ENCODE data around the gene ZMYND11. TPM values are rescaled to one million over a fixed set of nuclear protein-coding genes. Genes with fewer than 3 reads are reported as not detected.
"Not testable (repeated sequence)": the region's sequence is repeated elsewhere in the genome, so short reads cannot be mapped to it uniquely, and the experiment has no call there.

ZMYND11 gene
- total and polyA plus RNA-seq, 11 donors = 22.7 to 96.6 (median 73.3) TPM

DNA sequence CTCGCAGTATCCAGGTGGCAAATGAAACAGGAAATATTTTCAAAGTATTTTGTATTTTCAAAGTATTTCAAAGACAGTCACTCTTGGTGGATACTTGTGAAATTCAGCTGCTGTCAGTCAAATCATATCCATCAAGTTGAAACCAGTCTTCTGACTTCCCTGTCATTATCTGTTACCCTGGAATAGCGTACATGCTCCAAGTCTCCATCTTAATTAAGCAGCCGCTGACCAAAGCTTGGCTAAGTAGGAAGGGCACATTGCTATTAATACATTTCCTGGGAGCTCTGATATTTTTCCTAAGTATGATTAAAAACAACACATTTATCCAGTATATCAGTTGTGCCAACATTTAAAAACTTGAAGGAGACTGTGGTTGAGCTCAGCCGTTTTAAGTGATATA, 112.2 kb downstream of the ZMYND11 start:
- H3K4me3 ChIP-seq = no peak overlapping the region
- no peaks in the 10 kb centered on the region for H3K4me1 ChIP-seq
- peak overlapping the region in 1 of 12 donors; percentile 26 for H3K27ac ChIP-seq
- no peak for TF ChIP-seq POLR2A (IDR thresholded peaks at IDR 0.05)
- TF ChIP-seq, protein P1, sequence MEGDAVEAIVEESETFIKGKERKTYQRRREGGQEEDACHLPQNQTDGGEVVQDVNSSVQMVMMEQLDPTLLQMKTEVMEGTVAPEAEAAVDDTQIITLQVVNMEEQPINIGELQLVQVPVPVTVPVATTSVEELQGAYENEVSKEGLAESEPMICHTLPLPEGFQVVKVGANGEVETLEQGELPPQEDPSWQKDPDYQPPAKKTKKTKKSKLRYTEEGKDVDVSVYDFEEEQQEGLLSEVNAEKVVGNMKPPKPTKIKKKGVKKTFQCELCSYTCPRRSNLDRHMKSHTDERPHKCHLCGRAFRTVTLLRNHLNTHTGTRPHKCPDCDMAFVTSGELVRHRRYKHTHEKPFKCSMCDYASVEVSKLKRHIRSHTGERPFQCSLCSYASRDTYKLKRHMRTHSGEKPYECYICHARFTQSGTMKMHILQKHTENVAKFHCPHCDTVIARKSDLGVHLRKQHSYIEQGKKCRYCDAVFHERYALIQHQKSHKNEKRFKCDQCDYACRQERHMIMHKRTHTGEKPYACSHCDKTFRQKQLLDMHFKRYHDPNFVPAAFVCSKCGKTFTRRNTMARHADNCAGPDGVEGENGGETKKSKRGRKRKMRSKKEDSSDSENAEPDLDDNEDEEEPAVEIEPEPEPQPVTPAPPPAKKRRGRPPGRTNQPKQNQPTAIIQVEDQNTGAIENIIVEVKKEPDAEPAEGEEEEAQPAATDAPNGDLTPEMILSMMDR (IDR thresholded peaks at IDR 0.05) = no peak
- no peaks in the 10 kb centered on the region for H3K9me3 ChIP-seq
- H3K27me3 ChIP-seq = no peaks in the 10 kb centered on the region
- ATAC-seq = peak in 3 of 4 donors; percentile 41 to 56 (median 51)
- no peak for DNase-seq
- intact Hi-C loops (cut with DNase I) = no loop called here
- H3K36me3 ChIP-seq = peaks cover 0 to 100% (median 89%) of the 10 kb centered on the region in 9 donors
- WGBS, 4 donors = 73 to 83% (median 79%) methylated on average over 4 of the region's 4 CpGs

DNA sequence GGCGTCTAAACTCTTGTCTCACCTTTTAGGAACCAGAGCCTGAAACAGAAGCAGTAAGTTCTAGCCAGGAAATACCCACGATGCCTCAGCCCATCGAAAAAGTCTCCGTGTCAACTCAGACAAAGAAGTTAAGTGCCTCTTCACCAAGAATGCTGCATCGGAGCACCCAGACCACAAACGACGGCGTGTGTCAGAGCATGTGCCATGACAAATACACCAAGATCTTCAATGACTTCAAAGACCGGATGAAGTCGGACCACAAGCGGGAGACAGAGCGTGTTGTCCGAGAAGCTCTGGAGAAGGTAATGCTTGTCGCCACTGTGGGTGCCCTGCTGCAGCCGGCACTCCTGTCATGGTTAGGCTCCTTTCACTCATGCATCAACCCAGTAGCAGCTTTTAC, 113.1 kb downstream of the ZMYND11 start:
- peaks cover 0 to 100% (median 90%) of the 10 kb centered on the region in 9 donors for H3K36me3 ChIP-seq
- no peaks in the 10 kb centered on the region for H3K4me1 ChIP-seq
- WGBS, 4 donors = 87 to 94% (median 90%) methylated on average over 15 of the region's 15 CpGs
- no peak for ATAC-seq
- no peak overlapping the region for H3K4me3 ChIP-seq
- TF ChIP-seq, protein P1 (IDR thresholded peaks at IDR 0.05) = no peak
- no peak for TF ChIP-seq POLR2A (IDR thresholded peaks at IDR 0.05)
- DNase-seq = no peak
- H3K27ac ChIP-seq = no peak overlapping the region
- H3K27me3 ChIP-seq = no peaks in the 10 kb centered on the region
- H3K9me3 ChIP-seq = no peaks in the 10 kb centered on the region
- intact Hi-C loops (cut with DNase I) = no loop called here

DNA sequence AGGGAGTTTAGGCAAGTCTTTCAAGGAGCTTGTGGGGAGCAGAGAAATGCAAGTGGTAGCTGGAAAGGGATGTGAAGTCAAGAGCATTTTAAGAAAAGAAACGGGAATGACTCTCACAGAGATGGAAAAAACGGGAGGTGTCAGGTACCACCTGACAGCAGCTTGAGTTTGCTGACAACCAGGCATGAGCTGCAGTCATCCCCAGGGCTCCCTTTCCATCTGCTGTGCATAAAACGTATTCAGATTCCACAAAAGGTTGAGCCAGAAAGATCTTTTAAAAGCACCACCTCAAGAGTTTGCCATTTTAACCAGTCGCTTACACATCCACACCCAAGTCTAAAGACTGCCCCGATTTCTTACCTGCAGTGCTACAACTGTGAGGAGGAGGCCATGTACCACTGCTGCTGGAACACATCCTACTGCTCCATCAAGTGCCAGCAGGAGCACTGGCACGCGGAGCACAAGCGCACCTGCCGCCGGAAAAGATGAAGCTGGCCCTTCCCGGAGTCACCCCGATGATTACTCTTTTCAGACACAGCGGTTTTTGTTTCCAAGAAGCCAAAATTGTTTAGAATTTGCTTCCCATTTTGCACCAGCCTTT, 116.8 kb downstream of the ZMYND11 start:
- Histone ChIP-seq H3K4me1 (no peaks in the 10 kb centered on the region), H3K4me3 (no peak overlapping the region), H3K27ac (no peak overlapping the region), H3K27me3 (no peaks in the 10 kb centered on the region), H3K9me3 (no peaks in the 10 kb centered on the region), H3K36me3 (peaks cover 0 to 95% (median 80%) of the 10 kb centered on the region in 9 donors)
- DNase-seq (no peak), ATAC-seq (no peak)
- WGBS, 4 donors = 91 to 93% (median 92%) methylated on average over 13 of the region's 13 CpGs
- TF ChIP-seq, protein P1 (IDR thresholded peaks at IDR 0.05) = no peak
- no peak for TF ChIP-seq POLR2A (IDR thresholded peaks at IDR 0.05)
- intact Hi-C loops (cut with DNase I) = no loop called here

DNA sequence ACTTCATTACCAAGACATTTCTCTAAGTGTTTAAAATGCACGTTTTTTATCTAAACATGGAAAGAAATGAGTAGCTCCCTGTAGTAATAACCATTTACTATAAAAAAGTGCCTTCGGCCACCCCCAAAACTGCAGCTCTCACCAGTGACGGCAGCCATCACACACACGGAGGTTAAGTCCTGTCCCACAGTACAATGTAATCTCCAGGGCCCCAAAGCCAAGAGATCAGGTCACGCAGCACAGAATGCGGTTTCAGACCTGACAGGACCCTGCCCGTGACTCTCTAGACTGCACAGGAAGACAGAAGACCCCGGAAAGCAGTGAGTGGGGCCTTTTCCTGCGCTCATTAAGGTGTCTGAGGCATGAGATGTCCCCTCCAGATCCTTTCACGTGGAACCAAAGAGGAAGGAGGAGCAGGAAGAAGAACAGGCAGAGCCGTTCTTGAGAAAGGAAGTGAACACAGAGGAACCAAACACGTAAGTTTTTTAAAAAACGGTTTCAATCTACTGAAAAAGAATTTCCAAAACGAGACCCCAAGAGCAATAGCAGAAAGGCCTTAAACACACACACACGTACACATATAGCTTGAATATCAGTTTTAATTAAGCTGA, 125.7 kb downstream of the ZMYND11 start:
- 74 to 77% (median 77%) methylated on average over 15 of the region's 15 CpGs for WGBS, 4 donors

DNA sequence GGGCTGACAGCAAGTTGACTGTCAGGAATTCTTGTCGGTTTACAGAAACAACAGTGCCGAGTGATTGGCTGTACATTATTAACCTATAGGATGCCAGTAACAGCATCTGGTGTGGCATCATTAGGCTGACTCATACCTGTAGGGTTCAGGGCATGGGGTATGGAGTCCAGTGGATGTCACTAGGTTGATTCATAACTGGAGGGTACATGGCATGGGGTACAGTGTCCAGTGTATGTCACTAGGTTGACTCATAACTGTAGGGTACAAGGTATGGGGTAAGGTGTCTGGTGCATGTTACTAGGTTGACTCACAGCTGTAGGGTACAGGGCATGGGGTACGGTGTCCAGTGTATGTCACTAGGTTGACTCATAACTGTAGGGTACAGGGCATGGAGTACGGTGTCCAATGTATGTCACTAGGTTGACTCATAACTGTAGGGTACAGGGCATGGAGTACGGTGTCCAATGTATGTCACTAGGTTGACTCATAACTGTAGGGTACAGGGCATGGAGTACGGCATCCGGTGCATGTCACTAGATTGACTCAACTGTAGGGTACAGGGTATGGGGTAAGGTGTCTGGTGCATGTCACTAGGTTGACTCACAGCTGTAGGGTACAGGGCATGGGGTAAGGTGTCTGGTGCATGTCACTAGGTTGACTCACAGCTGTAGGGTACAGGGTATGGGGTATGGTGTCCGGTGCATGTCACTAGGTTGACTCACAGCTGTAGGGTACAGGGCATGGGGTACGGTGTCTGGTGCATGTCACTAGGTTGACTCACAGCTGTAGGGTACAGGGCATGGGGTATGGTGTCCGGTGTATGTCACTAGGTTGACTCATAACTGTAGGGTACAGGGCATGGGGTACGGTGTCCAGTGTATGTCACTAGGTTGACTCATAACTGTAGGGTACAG, 129.2 kb downstream of the ZMYND11 start:
- WGBS, 4 donors = 86 to 93% (median 87%) methylated on average over 9 to 11 of the region's 11 CpGs
- intact Hi-C loops (cut with DNase I); H3K27me3 ChIP-seq; H3K4me1 ChIP-seq; DNase-seq; ATAC-seq; H3K9me3 ChIP-seq; H3K36me3 ChIP-seq; H3K4me3 ChIP-seq; H3K27ac ChIP-seq: not testable (repeated sequence)

More for the DNA sequence above, 125.7 kb downstream of the ZMYND11 start:
- Histone ChIP-seq H3K36me3 (peaks cover 0 to 7% (median 0%) of the 10 kb centered on the region in 9 donors), H3K27me3 (no peaks in the 10 kb centered on the region), H3K4me3 (no peak overlapping the region), H3K9me3 (no peaks in the 10 kb centered on the region), H3K27ac (no peak overlapping the region), H3K4me1 (no peaks in the 10 kb centered on the region)
- no peak for DNase-seq
- ATAC-seq = no peak
- intact Hi-C loops (cut with DNase I) = no loop called here
- TF ChIP-seq, protein P1 (IDR thresholded peaks at IDR 0.05) = no peak
- no peak for TF ChIP-seq POLR2A (IDR thresholded peaks at IDR 0.05)

DNA sequence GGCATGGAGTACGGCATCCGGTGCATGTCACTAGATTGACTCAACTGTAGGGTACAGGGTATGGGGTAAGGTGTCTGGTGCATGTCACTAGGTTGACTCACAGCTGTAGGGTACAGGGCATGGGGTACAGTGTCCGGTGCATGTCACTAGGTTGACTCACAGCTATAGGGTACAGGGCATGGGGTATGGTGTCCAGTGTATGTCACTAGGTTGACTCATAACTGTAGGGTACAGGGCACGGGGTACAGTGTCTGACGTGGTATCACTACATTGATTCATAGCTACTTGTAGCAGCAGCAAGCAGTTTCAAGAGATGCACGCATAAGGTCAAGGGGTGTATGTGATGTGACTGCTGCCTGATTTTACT, 129.8 kb downstream of the ZMYND11 start:
- H3K36me3 ChIP-seq; intact Hi-C loops (cut with DNase I); ATAC-seq; H3K4me1 ChIP-seq; H3K27me3 ChIP-seq; H3K9me3 ChIP-seq; H3K27ac ChIP-seq; DNase-seq; H3K4me3 ChIP-seq: not testable (repeated sequence)
- 90 to 99% (median 96%) methylated on average over 6 of the region's 6 CpGs for WGBS, 4 donors
